ENCODE results near the gene GMCL2. TPM values are rescaled to one million over a fixed set of nuclear protein-coding genes. Genes with fewer than 3 reads are reported as not detected.

GMCL2 gene
- total RNA-seq, 1 experiment from 2014 or later: not detected

- H2AK5ac ChIP-seq (ENCODE audit: insufficient read length, low read length): no peak overlapping the region
- H2BK15ac ChIP-seq (ENCODE audit: low read depth, low read length): no peak overlapping the region
- no peaks in the 10 kb centered on the region for H3K27me3 ChIP-seq (ENCODE audit: insufficient read depth, low read length)
- H3K9me3 ChIP-seq (ENCODE audit: control insufficient read depth, low read depth, low read length): no peaks in the 10 kb centered on the region
- peaks cover 11 to 18% (median 17%) of the 10 kb centered on the region in 3 experiments for H3K36me3 Mint-ChIP-seq (ENCODE audit: insufficient read depth in 1 of 3, low read depth in 3 of 3)
- WGBS (ENCODE audit: extremely low coverage, insufficient read length, low lambda C conversion rate): no CpG with 5 or more reads among the region's 12 CpGs
- peaks cover 18 to 27% of the 10 kb centered on the region in 2 experiments for H3K4me1 Mint-ChIP-seq
- no peak overlapping the region for H4K5ac ChIP-seq (ENCODE audit: insufficient read length, low read depth, low read length)
- 0 out of 5 replicates have a peak overlapping the region, but pooled peaks of 1 of the 2 experiments have one; percentile 31 for H3K4me3 Mint-ChIP-seq
- H2BK12ac ChIP-seq (ENCODE audit: insufficient read length, low read depth, low read length): no peak overlapping the region
- no peak overlapping the region; a peak in 1 of 7 replicates for H3K27ac Mint-ChIP-seq
- H3K9ac ChIP-seq (ENCODE audit: extremely low read depth, insufficient read length, low read length): no peak overlapping the region
- H3K14ac ChIP-seq (ENCODE audit: insufficient read depth, low read length): no peak overlapping the region
- H3K27me3 Mint-ChIP-seq (ENCODE audit: low read depth): no peaks in the 10 kb centered on the region; the same call in 1 of the 2 replicates
- no peak overlapping the region for H2BK20ac ChIP-seq (ENCODE audit: low read depth, low read length, poor library complexity, severe bottlenecking)
- H3T11ph ChIP-seq (ENCODE audit: low read length): no peak overlapping the region
- no peak overlapping the region for H3K56ac ChIP-seq (ENCODE audit: insufficient read length, low read depth, low read length)
- no peak overlapping the region for H4K8ac ChIP-seq (replicated peaks; ENCODE audit: insufficient read length, low read depth, low read length)
- peak; percentile 85 for DNase-seq
- H2BK120ac ChIP-seq (ENCODE audit: low read depth, low read length, poor library complexity, severe bottlenecking): no peak overlapping the region
- H3K4me1 ChIP-seq (ENCODE audit: insufficient read depth, low read length): no peaks in the 10 kb centered on the region
- H3K4me2 ChIP-seq (ENCODE audit: insufficient read depth, insufficient read length, low read length): no peak overlapping the region
- no peaks in the 10 kb centered on the region for H3K79me1 ChIP-seq (ENCODE audit: insufficient read depth, low read depth, low read length, poor library complexity, severe bottlenecking)
- H3K18ac ChIP-seq (ENCODE audit: insufficient read length, low read depth, low read length): no peak overlapping the region
- no peak overlapping the region for H2AFZ ChIP-seq (ENCODE audit: low read length)
- no peak overlapping the region for H3K23ac ChIP-seq (ENCODE audit: insufficient read length, low read depth, low read length)
- peak; percentile 91 for TF ChIP-seq CTCF (conservative IDR thresholded peaks at IDR 0.05)
- H4K91ac ChIP-seq (ENCODE audit: insufficient read length, low read depth, low read length): no peak overlapping the region
- H2BK5ac ChIP-seq (ENCODE audit: insufficient read length, low read length): no peak overlapping the region
- H3K23me2 ChIP-seq (ENCODE audit: insufficient read length, low read depth, low read length, poor library complexity, severe bottlenecking): peaks cover 3% of the 10 kb centered on the region
- H3K9me3 Mint-ChIP-seq: no peaks in the 10 kb centered on the region
- H3K4ac ChIP-seq (ENCODE audit: low read depth, low read length): no peak overlapping the region
- H4K20me1 ChIP-seq (ENCODE audit: control insufficient read depth, insufficient read depth, insufficient read length): no peaks in the 10 kb centered on the region
- peaks cover 4% of the 10 kb centered on the region; the same call in 1 of the 2 replicates for H3K79me2 ChIP-seq (ENCODE audit: insufficient read depth, low read length)
- H3K27ac ChIP-seq (ENCODE audit: insufficient read length, low read depth, low read length): no peak overlapping the region
These were observed 47.8 kb upstream of the GMCL2 start for GRCh38 chr5:178234750-178235587.

Data from H9 (cell line).